ENCODE results near the gene KRTAP9-8.

The KRTAP9-8 gene

GRCh38 chr17:41284546-41284945 lies 46.7 kb downstream of the KRTAP9-8 start:
- no peaks in the 10 kb centered on the region for H3K27me3 ChIP-seq (ENCODE audit: insufficient read depth, low read length)
- no peaks in the 10 kb centered on the region for H3K79me2 ChIP-seq (ENCODE audit: control insufficient read depth, insufficient read depth, low read length, unreplicated experiment)
- no peak overlapping the region for H2AFZ ChIP-seq (ENCODE audit: low read length, unreplicated experiment)
- H3K4me3 ChIP-seq (ENCODE audit: low read depth, low read length), result no peak overlapping the region
- no peak overlapping the region for H3K27ac ChIP-seq (ENCODE audit: low read depth, low read length)
- no peaks in the 10 kb centered on the region for H3K36me3 ChIP-seq (ENCODE audit: insufficient read depth, low read length)
- H3K4me1 ChIP-seq (ENCODE audit: control insufficient read depth, insufficient read depth, low read length, unreplicated experiment), result peaks cover 7% of the 10 kb centered on the region

GRCh38 chr17:41287050-41287449 lies 49.3 kb downstream of the KRTAP9-8 start:
- H3K79me2 ChIP-seq (ENCODE audit: control insufficient read depth, insufficient read depth, low read length, unreplicated experiment), result no peaks in the 10 kb centered on the region
- H3K4me1 ChIP-seq (ENCODE audit: control insufficient read depth, insufficient read depth, low read length, unreplicated experiment), result peaks cover 7% of the 10 kb centered on the region
- no peak overlapping the region for H3K4me3 ChIP-seq (ENCODE audit: low read depth, low read length)
- no peaks in the 10 kb centered on the region for H3K27me3 ChIP-seq (ENCODE audit: insufficient read depth, low read length)
- no peak overlapping the region for H2AFZ ChIP-seq (ENCODE audit: low read length, unreplicated experiment)
- H3K27ac ChIP-seq (ENCODE audit: low read depth, low read length), result no peak overlapping the region
- no peaks in the 10 kb centered on the region for H3K36me3 ChIP-seq (ENCODE audit: insufficient read depth, low read length)

Measured in ACC112 (cell line).